ENCODE data around the gene ATG16L2.

- TF ChIP-seq CTCF (IDR thresholded peaks at IDR 0.05; ENCODE audit: insufficient read depth, low read length, poor library complexity, severe bottlenecking) = no peak
- no peak for TF ChIP-seq EZH2phosphoT487 (conservative IDR thresholded peaks at IDR 0.05; ENCODE audit: low read length)
These were observed 56.9 kb downstream of the ATG16L2 start for GRCh38 chr11:72871119-72871518.
